ENCODE measurements around the gene PPP1R15A.
A peak's percentile ranks its signal among the peaks of the same experiment; 100 is the strongest.
"Not testable (repeated sequence)": the region's sequence is repeated elsewhere in the genome, so short reads cannot be mapped to it uniquely, and the experiment has no call there.

PPP1R15A gene

DNA sequence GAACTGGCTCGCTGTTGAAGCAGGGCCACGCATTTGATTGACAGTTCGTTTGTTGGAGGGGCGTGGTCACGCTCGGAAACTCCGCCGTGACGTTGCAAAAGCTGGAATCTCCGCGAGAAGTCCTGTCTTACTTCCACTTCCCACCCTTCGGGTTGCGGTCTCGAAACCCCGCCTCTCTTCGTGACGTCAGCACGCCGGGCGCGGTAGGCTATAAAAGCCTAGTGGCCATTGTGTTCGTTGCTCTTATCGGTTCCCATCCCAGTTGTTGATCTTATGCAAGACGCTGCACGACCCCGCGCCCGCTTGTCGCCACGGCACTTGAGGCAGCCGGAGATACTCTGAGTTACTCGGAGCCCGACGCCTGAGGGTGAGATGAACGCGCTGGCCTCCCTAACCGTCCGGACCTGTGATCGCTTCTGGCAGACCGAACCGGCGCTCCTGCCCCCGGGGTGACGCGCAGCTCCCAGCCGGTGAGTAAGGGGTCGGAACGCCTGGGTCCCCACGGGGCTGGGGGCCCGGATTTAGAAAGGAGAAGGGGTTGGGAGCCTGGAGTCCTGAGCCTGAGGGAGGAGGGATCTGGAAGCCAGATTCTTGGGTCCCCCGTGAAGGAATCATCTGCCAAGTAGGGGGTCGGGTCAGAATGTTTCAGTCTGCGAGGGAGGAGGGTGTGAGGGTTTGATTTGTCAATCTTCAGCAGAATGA is at the start of gene PPP1R15A:
Gene PPP1R15A (plus strand): TSS at position 240 of the 702 bp plus-strand sequence. CDS start 813 bp downstream, outside the sequence.
- DNase-seq = peak; percentile 73

DNA sequence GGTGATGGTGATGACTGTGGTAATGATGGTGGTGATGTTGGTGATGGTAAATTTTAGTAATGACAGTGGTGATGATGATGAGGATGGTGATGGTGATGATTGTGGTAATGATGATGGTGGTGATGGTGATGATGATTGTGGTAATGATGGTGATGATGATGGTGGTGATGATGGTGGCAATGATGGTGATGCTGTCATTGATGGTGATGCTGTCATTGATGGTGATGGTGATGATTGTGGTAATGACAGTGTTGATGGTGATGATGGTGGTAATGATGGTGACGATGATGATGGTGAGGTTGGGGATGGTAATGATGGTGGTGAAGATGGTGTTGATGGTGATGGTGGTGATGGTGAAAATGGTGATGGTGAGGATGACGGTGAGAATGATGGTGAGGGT is 49.7 kb upstream of the PPP1R15A start:
- no peak for DNase-seq

GRCh38 chr19:48826606-48827020 is 45.6 kb upstream of the PPP1R15A start:
- no peak for DNase-seq

GRCh38 chr19:48830088-48830487 is 42.1 kb upstream of the PPP1R15A start:
- DNase-seq = no peak

DNA sequence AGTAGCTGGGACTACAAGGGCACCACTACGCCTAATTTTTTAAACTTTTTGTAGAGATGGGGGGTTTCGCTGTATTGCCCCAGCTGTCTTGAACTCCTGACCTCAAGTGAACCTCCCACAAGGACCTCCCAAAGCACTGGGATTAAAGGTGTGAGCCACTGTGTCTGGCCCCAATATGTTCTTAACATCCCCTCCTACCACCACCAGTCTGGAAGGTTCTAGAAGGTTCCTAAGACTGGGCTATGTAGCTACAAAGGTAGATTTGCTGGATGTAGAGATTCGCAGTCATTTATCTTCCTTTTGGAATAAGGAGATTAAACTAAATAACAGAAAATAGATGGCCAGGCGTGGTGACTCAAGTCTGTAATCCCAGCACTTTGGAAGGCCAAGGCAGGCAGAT is 41.3 kb upstream of the PPP1R15A start:
- no peak for DNase-seq

- no peak for DNase-seq
These were observed 39.2 kb upstream of the PPP1R15A start for GRCh38 chr19:48833049-48833448.

- no peak for DNase-seq
These were observed 38.2 kb upstream of the PPP1R15A start for GRCh38 chr19:48833977-48834376.

GRCh38 chr19:48835734-48836088 is 36.5 kb upstream of the PPP1R15A start:
- peak; percentile 12 for DNase-seq

DNA sequence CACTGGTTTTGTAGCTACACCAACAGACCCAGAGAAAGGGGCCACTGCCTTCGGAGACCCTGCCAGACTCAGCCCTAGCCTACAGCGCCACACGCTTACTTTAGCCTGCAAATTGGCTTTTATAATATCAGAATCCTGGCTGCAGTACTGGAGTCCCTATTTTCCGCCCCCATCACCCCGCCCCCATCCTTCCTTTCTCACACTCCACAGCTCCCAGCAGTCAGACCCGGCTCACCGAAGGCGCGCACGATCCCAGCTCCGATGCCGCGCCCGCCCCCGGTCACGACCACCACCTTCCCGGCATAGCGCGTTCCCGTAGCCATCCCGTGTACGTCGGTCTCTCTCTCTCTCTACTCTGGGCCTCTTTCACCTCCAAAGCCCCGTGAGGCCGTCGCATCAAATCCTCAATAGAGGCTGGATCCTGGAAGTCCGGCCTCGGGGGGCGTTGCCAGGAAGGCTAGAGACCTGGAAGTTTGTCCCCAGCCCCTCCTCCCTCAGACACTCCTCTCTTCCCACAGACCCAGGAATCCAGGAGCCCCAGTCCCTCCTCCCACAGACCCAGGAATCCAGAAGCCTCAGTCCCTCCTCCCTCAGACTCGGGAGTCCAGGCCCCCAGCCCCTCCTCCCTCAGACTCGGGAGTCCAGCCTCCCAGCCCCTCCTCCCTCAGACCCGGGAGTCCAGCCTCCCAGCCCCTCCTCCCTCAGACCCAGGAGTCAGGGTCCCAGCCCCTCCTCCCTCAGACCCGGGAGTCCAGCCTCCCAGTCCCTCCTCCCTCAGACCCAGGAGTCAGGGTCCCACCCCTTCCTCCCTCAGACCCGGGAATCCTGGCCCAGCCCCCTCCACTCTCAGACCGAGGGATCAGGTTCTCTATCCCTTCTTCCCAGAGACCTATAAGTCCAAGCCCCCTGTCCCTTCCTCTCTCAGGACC is 35.9 kb upstream of the PPP1R15A start, which contains the start of gene HSD17B14:
Gene HSD17B14 (minus strand): TSS at position 403 of the 929 bp plus-strand sequence. CDS start 80 bp downstream, at position 323.
- no peak for DNase-seq

- DNase-seq = peak; percentile 19
These were observed 35.1 kb upstream of the PPP1R15A start for GRCh38 chr19:48837051-48837524.

DNA sequence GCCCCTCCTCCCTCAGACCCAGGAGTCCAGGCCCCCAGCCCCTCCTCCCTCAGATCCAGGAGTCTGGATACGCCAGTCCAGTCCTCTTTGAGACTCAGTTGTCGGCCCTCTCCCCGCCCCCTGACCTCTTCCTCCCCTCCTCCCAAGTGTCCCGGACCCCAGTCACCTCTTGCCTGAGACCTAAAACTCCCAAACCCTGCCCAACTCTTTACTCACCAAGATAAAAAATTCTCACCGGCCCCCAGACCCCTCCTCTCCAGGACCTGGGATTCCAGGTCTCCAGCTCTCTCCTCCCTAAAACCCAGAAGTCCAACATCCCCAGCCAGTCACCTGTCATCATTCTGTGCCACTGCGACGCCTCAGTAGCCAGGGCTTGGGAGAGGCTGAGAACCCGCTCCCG is 34.5 kb upstream of the PPP1R15A start:
- DNase-seq = no peak

DNA sequence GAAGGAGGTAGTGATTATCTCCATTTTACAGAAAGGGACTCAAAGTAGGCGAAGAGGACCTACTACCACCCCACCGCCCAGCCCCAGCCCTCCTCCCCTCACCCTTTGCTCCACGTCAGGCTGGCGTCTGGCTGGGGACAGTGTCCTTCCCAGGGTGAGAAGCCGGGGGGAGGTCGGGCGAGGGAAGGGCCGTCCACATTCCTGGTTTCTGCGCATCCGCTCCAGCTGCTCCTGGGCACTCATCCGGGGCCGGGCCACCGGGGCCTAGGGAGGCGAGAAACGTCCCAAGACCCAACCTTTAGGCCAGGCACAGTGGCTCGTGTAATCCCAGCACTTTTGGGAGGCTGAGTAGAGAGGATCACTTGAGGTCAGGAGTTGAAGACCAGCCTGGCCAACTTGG is 31.2 kb upstream of the PPP1R15A start:
- no peak for DNase-seq

DNA sequence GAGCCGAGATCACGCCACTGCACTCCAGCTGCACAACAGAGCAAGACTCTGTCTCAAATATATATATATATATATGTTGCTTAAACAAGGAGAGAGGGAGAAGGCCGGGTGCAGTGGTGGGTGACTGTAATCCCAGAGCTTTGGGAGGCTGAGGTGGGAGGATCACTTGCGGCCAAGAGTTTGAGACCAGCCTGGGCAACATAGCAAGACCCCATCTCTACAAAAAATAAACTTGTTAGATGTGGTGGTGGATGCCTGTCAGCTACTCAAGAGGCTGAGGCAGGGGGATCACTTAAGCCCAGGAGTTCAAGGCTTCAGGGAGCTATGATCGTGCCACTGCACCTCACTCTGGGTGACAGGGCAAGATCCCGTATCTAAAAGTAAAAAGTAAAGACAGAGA is 30.6 kb upstream of the PPP1R15A start:
- DNase-seq = no peak

GRCh38 chr19:48842789-48843162 is 29.4 kb upstream of the PPP1R15A start:
- no peak for DNase-seq

DNA sequence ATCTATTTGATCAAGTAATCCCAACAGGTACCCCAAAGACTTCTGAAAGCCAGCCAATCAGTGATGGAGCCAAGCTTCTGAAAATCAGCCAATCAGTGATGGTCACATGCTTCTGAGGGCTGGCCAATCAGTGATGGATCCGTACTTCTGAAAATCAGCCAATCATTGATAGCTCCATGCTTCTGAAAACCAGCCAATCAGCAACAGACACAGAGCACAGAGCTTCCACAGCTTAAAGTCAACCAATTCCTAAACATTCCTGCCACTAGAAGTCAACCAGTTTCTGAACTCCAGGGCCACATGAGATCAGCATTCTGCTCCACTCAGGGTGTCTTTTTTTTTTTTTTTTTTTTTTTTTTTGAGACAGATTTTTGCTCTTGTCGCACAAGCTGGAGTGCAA is 27.7 kb upstream of the PPP1R15A start:
- no peak for DNase-seq

DNA sequence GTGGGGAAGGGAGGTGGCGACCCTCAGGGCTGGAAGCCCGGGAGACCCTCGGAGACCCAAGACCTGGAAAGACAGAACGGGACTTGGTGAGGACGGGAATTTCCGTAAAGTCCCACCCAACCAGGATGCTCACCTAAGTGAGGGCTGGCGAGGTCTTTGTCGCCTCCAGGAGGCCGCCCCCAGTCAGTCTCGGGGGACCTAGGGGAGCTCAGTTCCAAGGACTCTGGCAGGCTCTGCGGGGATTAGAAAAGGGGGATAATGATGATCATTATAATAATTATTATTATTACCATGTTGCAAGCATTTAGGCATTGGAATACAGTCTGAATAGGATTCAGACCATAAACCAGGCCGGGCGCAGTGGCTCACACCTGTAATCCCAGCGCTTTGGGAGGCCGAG is 26.8 kb upstream of the PPP1R15A start:
- no peak for DNase-seq

DNA sequence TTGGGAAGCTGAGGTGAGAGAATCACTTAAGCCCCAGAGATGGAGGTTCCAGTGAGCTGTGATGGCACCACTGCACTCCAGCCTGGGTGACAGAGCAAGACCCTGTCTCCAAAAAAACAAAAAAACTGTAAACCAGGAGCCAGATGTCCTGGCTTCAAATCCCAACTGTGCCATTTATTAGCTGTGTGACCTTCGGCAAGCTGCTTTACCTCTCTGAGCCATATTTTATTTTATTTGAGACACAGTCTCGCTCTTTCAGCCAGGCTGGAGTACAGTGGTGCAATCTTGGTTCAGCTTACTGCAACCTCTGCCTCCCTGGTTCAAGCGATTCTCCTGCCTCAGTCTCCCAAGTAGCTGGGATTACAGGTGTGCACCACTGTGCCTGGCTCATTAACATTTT is 25.6 kb upstream of the PPP1R15A start:
- not testable (repeated sequence) for DNase-seq

DNA sequence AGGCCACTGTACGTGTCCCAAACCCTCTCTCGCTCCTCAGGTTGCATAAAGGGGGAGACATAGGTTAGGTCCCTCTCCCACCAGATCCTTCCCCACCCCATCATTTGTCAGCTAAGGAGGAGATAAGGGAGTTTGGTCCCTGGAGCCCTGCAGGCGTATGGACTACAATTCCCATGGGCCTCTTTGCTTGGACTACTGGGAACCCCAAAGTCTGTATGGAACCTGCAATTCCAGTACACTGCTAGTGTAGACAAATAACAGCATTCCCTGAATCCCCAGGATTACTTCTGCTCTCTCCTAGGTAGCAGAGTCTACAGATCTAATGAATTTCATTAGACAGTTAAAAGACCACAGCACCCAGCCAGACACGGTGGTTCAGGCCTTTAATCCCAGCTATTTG is 19.9 kb upstream of the PPP1R15A start:
- no peak for DNase-seq

- DNase-seq = no peak
These were observed 18.7 kb upstream of the PPP1R15A start for GRCh38 chr19:48853483-48853882.

- DNase-seq = no peak
These were observed 18.1 kb upstream of the PPP1R15A start for GRCh38 chr19:48854103-48854502.

DNA sequence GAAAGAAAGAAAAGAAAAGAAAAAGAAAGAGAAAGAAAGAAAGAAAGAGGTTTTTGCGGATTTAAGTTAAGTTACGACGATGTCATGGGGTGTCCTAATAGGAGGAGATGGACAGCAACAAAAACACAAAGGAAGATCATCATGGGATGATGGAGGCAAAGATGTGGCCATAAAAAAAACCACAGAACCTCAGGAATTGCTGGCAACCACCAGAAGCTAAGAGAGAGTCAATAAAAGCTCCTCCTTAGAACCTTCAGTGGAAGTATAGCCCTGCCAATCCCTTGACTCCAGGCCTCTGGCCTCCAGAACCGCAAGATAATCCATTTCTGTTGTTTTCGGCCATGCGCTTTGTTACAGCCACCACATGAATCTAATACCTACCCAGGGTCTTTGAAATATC is 15.3 kb upstream of the PPP1R15A start:
- DNase-seq = no peak

GRCh38 chr19:48858984-48859710 is 13.1 kb upstream of the PPP1R15A start:
- DNase-seq = no peak
